K562 (cell line): ENCODE results near the gene IRF2BP1. TPM values are rescaled to one million over a fixed set of nuclear protein-coding genes. Genes with fewer than 3 reads are reported as not detected.

Experiments
- BHLHE40 ChIP-seq: IDR thresholded peaks from 2 replicates; pipeline ENCODE4 v1.6.1; 2011; ENCODE audit warnings: low read length, improper control_type of control experiment
- CBFB ChIP-seq: sonication (generic); formaldehyde crosslinking; IDR thresholded peaks from 2 replicates; pipeline ENCODE4 v1.4.0; 2020; ENCODE audit warnings: mild to moderate bottlenecking, missing genetic modification reagents
- GMEB1 ChIP-seq: fragments of 250-450 bp; sonication (Bioruptor Pico); IDR thresholded peaks from 2 replicates; pipeline ENCODE4 v1.4.0; 2020; ENCODE audit warnings: mild to moderate bottlenecking
- NEUROD1 ChIP-seq: fragments of 150-350 bp; IDR thresholded peaks from 2 replicates; pipeline ENCODE4 v1.6.1; 2014; ENCODE audit warnings: borderline replicate concordance, low read length, low read depth; ENCODE audit not compliant: partially characterized antibody
- NKRF ChIP-seq: fragments of 450-650 bp; IDR thresholded peaks from 2 replicates; pipeline ENCODE4 v1.6.1; 2016; ENCODE audit warnings: borderline replicate concordance
- SIRT6 ChIP-seq: IDR thresholded peaks from one replicate; pipeline ENCODE4 v1.6.1; 2012; ENCODE audit warnings: low read depth, mild to moderate bottlenecking, control low read depth, inconsistent platforms, low read length, moderate library complexity
- SOX6 ChIP-seq: fragments of 450-650 bp; IDR thresholded peaks from 2 replicates; pipeline ENCODE4 v1.6.1; 2014; ENCODE audit warnings: mild to moderate bottlenecking
- ZBTB43 ChIP-seq: sonication (generic); formaldehyde crosslinking; IDR thresholded peaks from 2 replicates; pipeline ENCODE4 v1.8.0; 2023; ENCODE audit warnings: mild to moderate bottlenecking, missing genetic modification reagents
- ZNF217 ChIP-seq: sonication (generic); formaldehyde crosslinking; IDR thresholded peaks from 2 replicates; pipeline ENCODE4 v1.8.0; 2022; ENCODE audit warnings: mild to moderate bottlenecking, missing genetic modification reagents
- ZNF407 ChIP-seq: fragments of 450-650 bp; IDR thresholded peaks from 2 replicates; pipeline ENCODE4 v1.6.1; 2016; ENCODE audit warnings: low read depth
- ZNF766 ChIP-seq: fragments of 200-800 bp; sonication (Bioruptor generic); conservative IDR thresholded peaks from 2 replicates; pipeline ENCODE4 v1.6.1; 2016; ENCODE audit warnings: missing genetic modification characterization, missing compliant biosample characterization
- ZNF79 ChIP-seq: fragments of 250-450 bp; sonication (Bioruptor Pico); IDR thresholded peaks from 2 replicates; pipeline ENCODE4 v1.4.0; 2020; ENCODE audit warnings: low read depth, mild to moderate bottlenecking, moderate library complexity
- polyA plus RNA-seq, 8 experiments: library from polyadenylated mRNA; depleted of rRNA in 4 of 8; stranded (reverse) in 5 of 8; unstranded in 3 of 8; fragments of >200 nt; fragmentation: Nextera tagmentation in 2 of 8; fragmentation: Illumina TruSeq in 1 of 8; extraction: Ambion mirVana in 2 of 8; extraction: Trizol in 1 of 8; gene quantifications; 2 replicates each; pipeline versions ENCODE4 v1.2.1 to v1.2.3, GENCODE V29; 2011 to 2014; ENCODE audit warnings: inconsistent platforms in 1 of 8, missing spikeins in 1 of 8
- total RNA-seq, 7 experiments: library from RNA; depleted of rRNA in 6 of 7; stranded (reverse); fragments of >200 nt in 6 of 7; fragmentation: Illumina TruSeq in 2 of 7; extraction: Trizol in 2 of 7; gene quantifications; 2 replicates each; pipeline versions ENCODE4 v1.2.1 to v1.2.3, GENCODE V29; 2011 to 2021; ENCODE audit warnings: low replicate concordance in 1 of 7

IRF2BP1 gene
- total and polyA plus RNA-seq, 9 of the 15 experiments (the other 6 are each of a cell fraction or from before 2014, with no cell fraction given) = 0.61 to 35.9 (median 3.5) TPM

- TF ChIP-seq ZNF217 (CRISPR knock-in tag) (no peak), SIRT6 (no peak), NKRF (no peak; the same call in 1 of the 2 replicates), BHLHE40 (peak; percentile 36; the same call in 1 of the 2 replicates), CBFB (CRISPR knock-in tag) (no peak), SOX6 (no peak), ZNF407 (no peak), ZNF79 (no peak), GMEB1 (CRISPR knock-in tag) (no peak), ZBTB43 (CRISPR knock-in tag) (peak; percentile 52), NEUROD1 (no peak), ZNF766 (CRISPR knock-in tag) (peak; percentile 39; the same call in 1 of the 2 replicates)
Measured at GRCh38 chr19:45863840-45864628, 21.9 kb downstream of the IRF2BP1 start, which contains the start of gene FOXA3 (continued).
